RCC 7860 (cell line): Measurements from ENCODE around the gene IL6ST.
"Not testable (repeated sequence)": the region's sequence is repeated elsewhere in the genome, so short reads cannot be mapped to it uniquely, and the experiment has no call there.

Experiments
- DNase-seq: peaks from one replicate; pipeline ENCODE4 v3.0.0-alpha.2; 2015; ENCODE audit warnings: low spot score
- FAIRE-seq: peaks from 2 replicates; lab custom pipeline; 2012; peaks lifted over from hg19 to GRCh38; lab: Jason Lieb, UNC

IL6ST gene

DNA sequence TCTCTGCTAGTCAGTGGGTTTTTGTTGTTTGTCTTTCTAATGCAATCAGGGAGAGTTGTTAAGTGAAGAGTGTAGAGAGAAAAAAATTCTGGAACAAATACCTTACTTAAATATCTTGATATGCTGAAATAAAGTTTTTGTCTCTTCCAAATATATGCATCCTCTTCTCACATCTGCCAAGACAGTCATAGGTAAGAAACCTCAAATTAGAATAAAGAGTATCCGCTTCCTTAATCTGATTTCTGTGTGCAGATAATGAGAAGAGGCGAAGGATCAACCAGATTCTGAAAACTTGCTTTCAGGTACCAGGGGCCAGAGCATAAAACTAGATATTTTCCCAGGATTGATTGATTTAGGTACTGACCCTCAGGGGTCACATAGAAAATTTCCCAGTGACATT is 11.3 kb upstream of the IL6ST start:
- DNase-seq (no peak), FAIRE-seq (no peak)

DNA sequence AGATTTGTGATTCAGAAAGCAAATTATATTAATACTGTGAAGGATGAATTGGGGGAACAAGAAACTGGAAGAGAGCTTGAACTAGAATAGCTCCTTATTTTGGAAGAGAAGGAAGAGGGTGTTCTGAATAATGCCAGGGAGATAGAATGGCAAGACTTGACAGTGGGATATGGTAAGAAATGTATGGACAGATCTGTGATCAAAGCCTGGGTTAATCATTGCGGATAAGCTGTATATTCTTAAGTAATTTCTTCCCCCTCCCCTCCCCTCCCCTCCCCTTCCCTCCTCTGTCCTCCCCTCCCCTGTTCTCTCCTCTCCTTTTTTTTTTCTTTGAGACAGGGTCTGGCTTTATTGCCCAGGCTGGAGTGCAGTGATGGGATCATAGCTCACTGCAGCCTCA is 10.1 kb upstream of the IL6ST start:
- DNase-seq (no peak), FAIRE-seq (no peak)

GRCh38 chr5:56003679-56004078 is 8.9 kb upstream of the IL6ST start:
- DNase-seq (no peak), FAIRE-seq (no peak)

DNA sequence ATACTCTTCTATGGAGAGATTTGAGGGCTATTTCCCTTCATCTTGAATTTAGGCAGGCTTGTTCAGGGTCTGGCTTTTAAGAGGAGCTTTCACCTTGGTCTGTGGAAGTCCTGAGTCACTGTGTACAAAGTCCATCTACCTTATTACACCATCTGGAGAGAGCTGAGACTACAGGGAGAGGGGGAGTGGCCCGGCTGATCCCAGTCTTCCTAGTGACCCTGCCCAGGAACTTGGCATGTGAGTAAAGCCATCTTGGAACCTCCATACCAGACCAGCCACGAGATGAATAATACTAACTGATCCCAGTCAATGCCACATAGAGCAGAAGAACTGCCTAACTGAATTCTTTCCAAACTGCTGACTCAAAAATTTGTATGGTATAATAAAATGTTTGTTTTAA is 8.4 kb upstream of the IL6ST start:
- DNase-seq (peak; percentile 74), FAIRE-seq (peak; percentile 8)

GRCh38 chr5:56002303-56002702 is 7.5 kb upstream of the IL6ST start:
- FAIRE-seq (no peak), DNase-seq (no peak)

- not testable (repeated sequence) for FAIRE-seq, DNase-seq
Measured at GRCh38 chr5:56000221-56000620, 5.5 kb upstream of the IL6ST start.

GRCh38 chr5:55998966-55999365 is 4.2 kb upstream of the IL6ST start:
- no peak for DNase-seq
- FAIRE-seq, result no peak

- peak; percentile 40 for DNase-seq
- no peak for FAIRE-seq
Measured at GRCh38 chr5:55997742-55998351, 3.1 kb upstream of the IL6ST start.

GRCh38 chr5:55994998-55995914 is 493 bp upstream of the IL6ST start:
- FAIRE-seq, result no peak
- DNase-seq, result peak; percentile 87

DNA sequence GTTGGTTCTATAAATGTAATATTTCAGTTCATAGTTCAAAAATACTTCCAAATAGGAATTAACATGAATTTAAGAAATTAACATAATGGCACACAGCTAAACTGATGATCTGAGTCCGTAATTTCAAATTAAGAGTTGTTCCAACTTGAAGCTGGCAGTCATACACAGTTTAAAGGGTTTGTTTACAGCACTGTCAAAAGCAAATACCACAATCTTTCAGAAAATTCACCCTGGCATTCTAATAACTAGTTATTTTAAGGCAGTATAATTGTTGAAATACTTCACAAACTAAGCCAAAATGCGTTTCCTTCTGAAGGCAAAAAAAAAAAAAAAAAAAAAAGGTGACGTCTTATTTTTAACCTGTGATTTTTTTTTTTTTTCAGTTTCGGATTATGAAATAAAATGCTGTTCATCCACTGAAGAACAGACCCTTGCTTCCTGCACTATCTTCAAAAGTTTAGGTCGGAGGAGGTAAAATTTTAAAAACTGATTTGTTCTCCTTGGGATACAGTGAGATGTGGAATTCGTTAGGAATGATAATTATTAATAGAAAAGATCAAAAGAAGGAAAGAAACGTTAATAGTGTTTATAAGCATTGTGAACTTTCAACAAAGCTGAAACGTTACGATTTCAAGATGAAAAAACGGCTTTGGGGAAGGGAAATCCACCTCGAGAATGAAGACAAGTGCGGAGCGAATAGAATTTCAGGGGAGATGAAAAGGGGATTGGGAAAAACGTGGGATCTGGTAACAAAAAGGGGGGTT is 850 bp downstream of the IL6ST start:
- FAIRE-seq (no peak), DNase-seq (no peak)

GRCh38 chr5:55993013-55993412 is 1.8 kb downstream of the IL6ST start:
- peak; percentile 4 for DNase-seq

DNA sequence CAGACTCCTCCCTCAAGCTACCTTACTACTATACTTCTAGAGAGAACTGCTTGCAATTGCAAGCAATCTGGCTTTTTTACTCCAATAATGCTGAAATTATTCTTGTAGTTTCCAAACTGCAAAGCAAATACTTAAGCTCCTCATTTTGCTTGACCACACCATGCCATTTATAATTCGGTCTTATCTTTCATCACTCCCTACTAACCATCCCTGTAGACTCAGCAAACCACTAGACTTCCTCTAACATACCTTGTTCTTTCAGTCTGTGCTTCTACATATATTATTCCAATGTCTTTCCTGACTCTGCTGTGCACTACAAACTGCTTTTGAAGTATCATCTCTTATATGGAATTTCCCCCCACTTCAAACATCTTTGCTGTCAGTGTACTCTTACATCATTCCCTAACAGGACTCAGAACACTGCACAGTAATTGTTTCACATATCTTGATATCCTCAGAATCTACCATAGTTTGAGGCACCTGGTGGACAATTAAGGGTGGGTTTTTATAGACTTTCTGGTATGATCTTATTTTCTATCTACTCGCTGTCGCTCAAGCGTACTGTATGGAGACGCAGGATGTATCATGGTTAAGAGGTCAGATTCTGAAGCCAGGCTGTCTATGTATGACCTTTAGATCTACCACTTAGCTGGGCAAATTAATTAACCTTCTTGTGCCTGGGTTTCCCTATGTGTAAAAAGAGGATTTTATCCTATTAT is 2.8 kb downstream of the IL6ST start:
- FAIRE-seq (no peak), DNase-seq (no peak)

More at GRCh38 chr5:55993013-55993412, 1.8 kb downstream of the IL6ST start:
- no peak for FAIRE-seq

- DNase-seq, FAIRE-seq: not testable (repeated sequence)
Measured at GRCh38 chr5:55990895-55991294, 3.9 kb downstream of the IL6ST start.

DNA sequence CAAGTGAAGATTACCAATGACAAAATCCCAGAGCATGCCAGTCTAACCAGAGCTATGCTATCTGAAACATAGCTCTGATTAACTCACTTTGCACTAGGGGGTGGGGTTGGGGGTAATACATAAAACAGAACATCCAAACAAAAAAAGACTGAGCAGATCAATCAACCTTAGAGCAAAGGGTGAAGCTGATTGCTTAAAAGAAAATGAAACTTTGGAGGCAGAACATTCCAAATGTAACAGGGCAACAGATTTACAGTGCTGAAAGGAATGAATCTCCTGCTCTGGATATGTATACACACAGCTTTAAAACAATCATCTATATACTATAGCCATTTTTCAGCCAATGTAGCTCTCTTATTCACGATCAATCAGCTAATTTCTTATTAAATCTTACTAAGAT is 4.9 kb downstream of the IL6ST start:
- FAIRE-seq, result no peak
- DNase-seq, result no peak

- DNase-seq (no peak), FAIRE-seq (no peak)
Measured at GRCh38 chr5:55988979-55989638, 5.7 kb downstream of the IL6ST start.

DNA sequence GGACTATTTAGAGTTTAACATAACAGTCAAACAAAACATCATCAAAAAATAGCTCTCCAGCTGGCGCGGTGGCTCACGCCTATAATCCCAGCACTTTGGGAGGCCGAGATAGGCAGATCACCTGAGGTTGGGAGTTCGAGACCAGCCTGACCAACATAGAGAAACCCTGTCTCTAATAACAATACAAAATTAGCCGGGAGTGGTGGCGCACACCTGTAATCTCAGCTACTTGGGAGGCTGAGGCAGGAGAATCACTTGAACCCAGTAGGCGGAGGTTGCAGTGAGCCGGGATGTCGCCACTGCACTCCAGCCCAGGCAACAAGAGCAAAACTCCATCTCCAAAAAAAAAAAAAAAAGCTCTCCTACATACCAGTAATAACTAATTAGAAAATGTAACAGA is 6.3 kb downstream of the IL6ST start:
- not testable (repeated sequence) for DNase-seq, FAIRE-seq

DNA sequence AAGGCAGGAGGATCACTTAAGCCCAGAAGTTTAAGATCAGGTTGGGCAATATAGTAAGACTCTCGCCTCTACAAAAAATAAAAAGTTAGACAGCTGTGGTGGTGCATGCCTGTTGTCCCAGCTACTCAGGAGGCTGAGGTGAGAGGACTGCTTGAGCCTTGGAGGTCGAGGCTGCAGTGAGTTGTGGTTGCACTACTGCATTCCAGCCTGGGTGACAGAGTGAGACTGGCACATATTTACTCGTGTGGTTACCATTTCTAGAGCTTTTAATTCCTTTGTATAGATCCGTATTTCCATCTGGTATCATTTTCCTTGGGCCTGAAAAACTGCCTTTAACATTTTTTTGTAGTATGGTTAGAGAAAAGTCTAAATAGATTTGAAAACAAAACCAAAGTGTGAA is 7.8 kb downstream of the IL6ST start:
- FAIRE-seq (no peak), DNase-seq (no peak)

DNA sequence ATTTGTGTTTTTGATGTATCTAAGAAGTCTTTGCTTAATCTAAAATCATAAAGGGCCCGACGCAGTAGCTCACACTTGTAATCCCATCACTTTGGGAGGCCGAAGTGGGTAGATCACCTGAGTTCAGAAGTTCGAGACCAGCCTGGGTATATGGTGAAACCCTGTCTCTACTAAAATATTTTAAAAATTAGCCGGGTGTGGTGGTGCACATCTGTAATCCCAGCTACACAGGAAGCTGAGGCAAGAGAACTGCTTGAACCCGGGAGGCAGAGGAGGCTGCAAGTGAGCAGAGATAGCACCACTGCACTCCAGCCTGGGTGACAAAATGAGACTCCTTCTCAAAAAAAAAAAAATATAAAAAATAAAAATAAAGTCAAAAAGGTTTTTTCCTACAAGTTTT is 9.6 kb downstream of the IL6ST start:
- DNase-seq, result no peak
- FAIRE-seq, result no peak

DNA sequence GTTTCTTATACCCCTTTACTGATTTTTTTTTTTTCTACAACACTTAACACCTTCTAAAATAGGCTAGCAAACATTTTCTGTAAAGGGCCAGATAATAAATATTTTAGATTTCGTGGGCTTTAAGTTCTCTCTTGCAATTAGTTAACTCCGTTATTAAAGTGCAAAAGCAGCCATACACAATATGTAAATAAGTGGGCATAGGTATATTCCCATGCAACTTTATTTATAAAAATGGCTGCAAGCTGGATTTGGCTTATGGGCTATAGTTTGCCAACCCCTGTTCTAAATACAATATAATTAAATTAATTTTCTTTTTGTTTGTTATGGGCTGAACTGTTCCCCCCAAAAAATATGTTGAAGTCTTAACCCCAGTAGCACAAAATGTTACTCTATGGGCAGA is 10.8 kb downstream of the IL6ST start:
- FAIRE-seq, result no peak
- no peak for DNase-seq

DNA sequence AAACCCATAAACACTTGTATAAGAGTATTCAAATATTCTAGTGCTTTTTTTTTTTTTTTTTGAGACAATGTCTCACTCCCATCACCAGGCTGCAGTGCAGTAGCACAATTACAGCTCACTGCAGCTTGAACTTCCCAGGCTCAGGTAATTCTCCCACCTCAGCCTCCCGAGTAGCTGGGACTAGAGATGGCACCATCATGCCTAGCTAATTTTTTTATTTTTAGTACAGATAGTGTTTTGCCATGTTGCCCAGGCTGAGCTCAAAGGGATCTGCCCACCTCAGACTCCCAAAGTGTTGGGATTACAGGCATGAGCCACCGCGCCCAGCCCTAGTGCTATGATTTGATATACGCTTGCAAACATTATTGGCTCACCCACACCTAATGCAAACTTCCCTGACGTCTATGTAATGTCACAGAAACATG is 11.8 kb downstream of the IL6ST start:
- no peak for FAIRE-seq

More for the DNA sequence above, 11.8 kb downstream of the IL6ST start:
- no peak for DNase-seq
